Adrenal gland (tissue), 12 donors: ENCODE results near the gene SCT. TPM values are rescaled to one million over a fixed set of nuclear protein-coding genes. Genes with fewer than 3 reads are reported as not detected.

Source experiments
- DNase-seq, 7 donors: peaks; one replicate each; pipeline ENCODE4 v3.0.0-alpha.2; 2019 to 2020
- H3K27ac ChIP-seq, 5 donors: fragments of 200-600 bp; sonication (generic) in 4 of 5; 1 replicate in 3 of 5; 2 replicates in 2 of 5; pipeline versions ENCODE4 v1.5.1 to v1.8.0; 2016 to 2020; ENCODE audit warnings: mild to moderate bottlenecking in 1 of 5
- H3K27me3 ChIP-seq: fragments of 200-600 bp; 2 replicates; pipeline ENCODE4 v1.8.0; 2021
- H3K36me3 ChIP-seq, 2 donors: fragments of 200-600 bp; replicated peaks in 1 of 2; 1 replicate in 1 of 2; 2 replicates in 1 of 2; pipeline versions ENCODE4 v1.5.1 to v1.8.0; 2018 to 2022
- H3K4me1 ChIP-seq, 2 donors: fragments of 200-600 bp; replicated peaks in 1 of 2; 1 replicate in 1 of 2; 2 replicates in 1 of 2; pipeline versions ENCODE4 v1.5.1 to v1.8.0; 2018 to 2021
- H3K4me3 ChIP-seq, 4 donors: fragments of 200-600 bp; sonication (generic) in 3 of 4; one replicate each; pipeline ENCODE4 v1.5.1; 2016 to 2018
- H3K9me3 ChIP-seq, 3 donors: fragments of 200-600 bp; sonication (generic) in 1 of 3; replicated peaks in 1 of 3; 1 replicate in 2 of 3; 2 replicates in 1 of 3; pipeline versions ENCODE4 v1.5.1 to v1.8.0; 2016 to 2021
- CTCF ChIP-seq, 6 experiments: fragments of 450-650 bp in 4 of 6; fragments of 200-600 bp in 2 of 6; sonication (generic) in 1 of 6; IDR thresholded peaks; 1 replicate in 5 of 6; 2 replicates in 1 of 6; pipeline versions ENCODE4 v1.5.1 to v1.8.0; 2016 to 2021; ENCODE audit warnings: antibody characterized with exemption in 6 of 6, mild to moderate bottlenecking in 2 of 6, moderate library complexity in 1 of 6
- POLR2A ChIP-seq, 2 donors: fragments of 450-650 bp; IDR thresholded peaks; one replicate each; pipeline ENCODE4 v1.6.1; 2017; ENCODE audit warnings: antibody characterized with exemption in 2 of 2, mild to moderate bottlenecking in 2 of 2, moderate library complexity in 1 of 2
- WGBS, 4 donors: extraction: QIAGEN DNeasy Blood & Tissue Kit in 2 of 4; methylation state at CpG; one replicate each; pipeline versions ENCODE4 v1.1.5 to v1.1.7; 2013 to 2017; 5-methylcytosine and 5-hydroxymethylcytosine counted together
- intact Hi-C, 2 donors: fragments of 100-400 bp; cut with DNase I; formaldehyde crosslinking; loops; one replicate each; pipeline versions ENCODE4 v1.14.1 to v1.15.0; 2022 to 2023
- polyA plus RNA-seq, 3 donors: library from polyadenylated mRNA; stranded (reverse); fragments of 200-250 nt in 2 of 3; fragments of 350-450 nt in 1 of 3; fragmentation: Illumina TruSeq in 1 of 3; extraction: RNeasy Lipid Tissue Mini Kit (QIAGEN cat#74804) in 1 of 3; gene quantifications; one replicate each; pipeline ENCODE4 v1.2.3, GENCODE V29; 2013 to 2014
- total RNA-seq, 9 donors: library from RNA; depleted of rRNA in 4 of 9; stranded (reverse); fragments of >200 nt in 4 of 9; fragments of 120-200 nt in 1 of 9; fragmentation: NEBNext Ultra II Directional in 1 of 9; extraction: Animal tissue kit (Norgen Biotek cat#: 25700) in 1 of 9; gene quantifications; one replicate each; pipeline versions ENCODE4 v1.1.0 to v1.2.4, GENCODE V29; 2013 to 2023
- donor health status: healthy with polysubstance abuse.
- donor health status: Bipolar disorder and iron deficiency.
- donor health status: DM: yes; HTN: yes; CAD: no.
- donor health status: DM: no; HTN: no; CAD: no.
- donor health status: DM: no; HTN: no; CAD: no.
- donor health status: DM: yes; HTN: yes; CAD: no.

The SCT gene
- total and polyA plus RNA-seq, 12 donors = 0.61 to 0.67 TPM; not detected in 10

- intact Hi-C loops = no loop called here
- DNase-seq = peak in 1 of 7 donors; percentile 25
- Histone ChIP-seq H3K27me3 (no peaks in the 10 kb centered on the region), H3K36me3 (peaks cover 0 to 6% of the 10 kb centered on the region in 2 donors), H3K4me3 (no peak overlapping the region), H3K27ac (no peak overlapping the region), H3K4me1 (no peaks in the 10 kb centered on the region), H3K9me3 (no peaks in the 10 kb centered on the region)
- TF ChIP-seq POLR2A (IDR thresholded peaks at IDR 0.05) (no peak), CTCF (IDR thresholded peaks at IDR 0.05) (no peak)
- 48 to 88% (median 54%) methylated on average over 24 to 65 of the region's 69 CpGs for WGBS, 4 donors
Observed at GRCh38 chr11:640021-640706, 13.2 kb upstream of the SCT start.

GRCh38 chr11:639332-639955 is 12.5 kb upstream of the SCT start:
- WGBS, 4 donors = 39 to 72% (median 50%) methylated on average over 7 to 80 of the region's 80 CpGs
- Histone ChIP-seq H3K9me3 (no peaks in the 10 kb centered on the region), H3K4me1 (no peaks in the 10 kb centered on the region), H3K27me3 (no peaks in the 10 kb centered on the region), H3K36me3 (peaks cover 0 to 6% of the 10 kb centered on the region in 2 donors), H3K4me3 (no peak overlapping the region), H3K27ac (no peak overlapping the region)
- intact Hi-C loops = no loop called here
- TF ChIP-seq CTCF (IDR thresholded peaks at IDR 0.05) (no peak), POLR2A (IDR thresholded peaks at IDR 0.05) (no peak)
- no peak for DNase-seq

GRCh38 chr11:638631-639331 is 11.8 kb upstream of the SCT start:
- WGBS, 4 donors = 58 to 69% (median 63%) methylated on average over 25 to 28 of the region's 28 CpGs
- DNase-seq = peak in 1 of 7 donors; percentile 21
- TF ChIP-seq POLR2A (IDR thresholded peaks at IDR 0.05) = no peak
- no peak for TF ChIP-seq CTCF (IDR thresholded peaks at IDR 0.05)
- intact Hi-C loops = no loop called here
- Histone ChIP-seq H3K27ac (no peak overlapping the region), H3K27me3 (no peaks in the 10 kb centered on the region), H3K4me3 (no peak overlapping the region), H3K4me1 (no peaks in the 10 kb centered on the region), H3K9me3 (no peaks in the 10 kb centered on the region), H3K36me3 (peaks cover 0 to 6% of the 10 kb centered on the region in 2 donors)
